HL-60/S4 treated with retinoic acid at 250 ng/mL for 4 days and 3 days (cell line): ENCODE measurements around the gene LTBP4.
"Not testable (repeated sequence)": the region's sequence is repeated elsewhere in the genome, so short reads cannot be mapped to it uniquely, and the experiment has no call there.

Experiments
- in situ Hi-C: fragments of 300-500 bp; cut with MboI; formaldehyde crosslinking; loops from 2 replicates; pipeline ENCODE4 v1.7.0; 2022; ENCODE audit warnings: low sequenced_read_pairs

LTBP4 gene

GRCh38 chr19:40601134-40601974, at the start of gene LTBP4:
Gene LTBP4, plus strand, starts transcription at chr19:40601369. Its CDS starts 19 bp downstream, at chr19:40601388.
- in situ Hi-C loops: no loop called here

- in situ Hi-C loops: no loop called here
Observed at GRCh38 chr19:40552848-40553247, 48.3 kb upstream of the LTBP4 start.

GRCh38 chr19:40553885-40554857, 47.0 kb upstream of the LTBP4 start:
- in situ Hi-C loops: no loop called here

- in situ Hi-C loops: no loop called here
Observed at GRCh38 chr19:40555978-40556689, 45.0 kb upstream of the LTBP4 start.

GRCh38 chr19:40556953-40557530, 44.1 kb upstream of the LTBP4 start:
- in situ Hi-C loops: no loop called here

- in situ Hi-C loops: no loop called here
Observed at GRCh38 chr19:40559394-40559793, 41.8 kb upstream of the LTBP4 start.

DNA sequence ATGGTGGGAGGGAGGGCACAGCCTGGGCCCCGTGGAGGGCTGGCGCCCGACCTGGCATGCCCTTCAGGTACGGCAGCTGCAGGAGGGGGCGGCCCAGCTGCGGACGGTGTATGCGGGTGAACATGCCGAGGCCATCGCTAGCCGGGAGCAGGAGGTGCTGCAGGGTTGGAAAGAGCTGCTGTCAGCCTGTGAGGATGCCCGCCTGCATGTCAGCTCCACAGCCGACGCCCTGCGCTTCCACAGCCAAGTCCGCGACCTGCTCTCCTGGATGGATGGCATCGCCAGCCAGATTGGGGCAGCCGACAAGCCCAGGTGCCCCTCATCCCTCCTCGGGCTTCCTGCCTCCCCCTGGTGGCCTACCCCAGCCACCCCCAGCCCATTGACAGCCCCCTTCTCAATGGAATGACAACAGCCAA, 41.1 kb upstream of the LTBP4 start:
- in situ Hi-C loops: no loop called here

DNA sequence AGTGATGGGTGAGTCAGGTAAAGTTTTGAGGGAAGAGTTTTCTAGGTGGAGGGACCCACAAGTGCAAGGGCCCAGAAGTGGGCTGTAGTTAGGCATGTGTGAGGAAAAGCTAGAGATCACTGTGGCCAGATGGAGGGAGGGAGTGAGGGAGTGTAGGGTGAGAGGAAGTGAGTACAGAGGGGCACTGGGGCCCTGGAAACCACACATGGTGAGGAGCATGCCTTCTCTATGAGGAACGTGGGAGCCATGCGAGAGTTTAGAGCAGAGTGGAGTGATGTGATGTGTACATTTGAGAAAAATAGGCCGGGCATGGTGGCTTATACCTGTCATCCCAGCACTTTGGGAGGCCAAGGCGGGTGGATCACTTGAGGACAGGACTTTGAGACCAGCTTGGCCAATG, 39.2 kb upstream of the LTBP4 start:
- in situ Hi-C loops: no loop called here

DNA sequence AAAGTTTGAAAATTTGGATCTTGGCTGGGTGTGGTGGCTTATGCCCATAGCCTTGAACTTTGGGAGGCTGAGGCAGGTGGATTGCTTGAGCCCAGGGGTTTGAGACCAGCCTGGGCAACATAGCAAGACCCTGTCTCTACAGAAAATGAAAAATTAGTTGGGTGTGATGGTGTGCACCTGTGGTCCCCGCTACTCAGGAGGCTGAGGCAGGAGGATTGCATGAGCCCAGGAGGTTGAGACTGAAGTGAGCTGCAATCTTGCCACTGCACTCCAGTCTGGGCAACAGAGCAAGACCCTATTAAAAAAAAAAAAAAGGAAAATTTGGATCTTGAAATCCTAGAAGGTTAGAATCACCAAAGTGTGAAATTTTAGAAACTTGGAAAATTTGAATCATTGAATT, 36.6 kb upstream of the LTBP4 start:
- in situ Hi-C loops: not testable (repeated sequence)

DNA sequence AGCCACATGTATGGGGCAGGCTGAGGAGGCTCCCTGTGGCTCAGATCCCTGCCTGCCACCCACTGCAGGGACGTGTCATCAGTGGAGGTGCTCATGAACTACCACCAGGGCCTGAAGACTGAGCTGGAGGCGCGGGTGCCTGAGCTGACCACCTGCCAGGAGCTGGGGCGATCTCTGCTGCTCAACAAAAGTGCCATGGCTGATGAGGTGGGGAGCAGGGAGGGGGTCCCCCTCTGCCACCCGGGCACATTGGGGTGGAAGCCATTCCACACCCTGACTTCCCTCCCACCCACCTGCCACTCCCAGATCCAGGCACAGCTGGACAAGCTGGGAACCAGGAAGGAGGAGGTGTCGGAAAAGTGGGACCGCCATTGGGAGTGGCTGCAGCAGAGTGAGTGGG, 35.8 kb upstream of the LTBP4 start:
- in situ Hi-C loops: no loop called here

GRCh38 chr19:40565910-40566495, 35.2 kb upstream of the LTBP4 start:
- in situ Hi-C loops: no loop called here

GRCh38 chr19:40567040-40567749, 34.0 kb upstream of the LTBP4 start:
- in situ Hi-C loops: no loop called here

GRCh38 chr19:40567750-40568494, 33.2 kb upstream of the LTBP4 start:
- in situ Hi-C loops: no loop called here

- in situ Hi-C loops: no loop called here
Observed at GRCh38 chr19:40570313-40571004, 30.7 kb upstream of the LTBP4 start.

- in situ Hi-C loops: no loop called here
Observed at GRCh38 chr19:40571005-40571318, 30.2 kb upstream of the LTBP4 start.

GRCh38 chr19:40571831-40572495, 29.2 kb upstream of the LTBP4 start:
- in situ Hi-C loops: no loop called here

GRCh38 chr19:40575326-40575725, 25.8 kb upstream of the LTBP4 start:
- in situ Hi-C loops: no loop called here

GRCh38 chr19:40576151-40576584, 25.0 kb upstream of the LTBP4 start:
- in situ Hi-C loops: no loop called here
